ENCODE results near the gene CDS1. TPM values are rescaled to one million over a fixed set of nuclear protein-coding genes. Genes with fewer than 3 reads are reported as not detected.
A peak's percentile ranks its signal among the peaks of the same experiment; 100 is the strongest.

Gene CDS1
- total RNA-seq, 2 experiments from 2014 or later: 0.26 to 0.33 TPM

DNA sequence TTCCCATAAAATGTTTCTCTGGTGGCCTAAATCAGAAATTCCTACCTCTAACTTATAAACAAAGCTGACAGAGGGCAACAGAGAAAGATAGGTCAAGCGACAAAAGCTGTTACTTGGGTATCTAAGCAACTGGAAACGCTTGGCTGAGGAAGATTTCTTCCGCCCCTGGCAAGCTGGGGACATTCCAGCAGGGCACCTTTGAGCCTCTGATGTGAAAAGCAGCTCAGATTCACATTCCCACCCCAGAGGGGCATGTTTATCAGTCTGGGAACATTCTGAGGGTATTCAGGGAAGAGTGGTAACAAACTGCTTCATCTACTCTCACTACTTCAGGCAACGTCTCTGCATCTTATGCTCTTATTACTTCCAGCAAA is 3.5 kb upstream of the CDS1 start:
- no peak overlapping the region for H3K4me3 Mint-ChIP-seq
- peaks cover 9% of the 10 kb centered on the region for H3K4me1 Mint-ChIP-seq
- H3K9me3 Mint-ChIP-seq: no peaks in the 10 kb centered on the region
- DNase-seq (no peak), ATAC-seq (ENCODE audit: low read depth) (no peak)
- H3K36me3 Mint-ChIP-seq: no peaks in the 10 kb centered on the region
- no peak overlapping the region for H3K27ac Mint-ChIP-seq
- H3K27me3 Mint-ChIP-seq: peaks cover 34% of the 10 kb centered on the region
- POLR2A ChIA-PET: no interaction called here

- no peak overlapping the region for H3K27ac Mint-ChIP-seq
- DNase-seq (peak; percentile 89), ATAC-seq (ENCODE audit: low read depth) (peak; percentile 84)
- peaks cover 47% of the 10 kb centered on the region for H3K27me3 Mint-ChIP-seq
- peaks cover 10% of the 10 kb centered on the region for H3K4me1 Mint-ChIP-seq
- H3K36me3 Mint-ChIP-seq: no peaks in the 10 kb centered on the region
- peak overlapping the region; percentile 25 for H3K4me3 Mint-ChIP-seq
- POLR2A ChIA-PET: no interaction called here
- H3K9me3 Mint-ChIP-seq: peaks cover 1% of the 10 kb centered on the region
Observed at GRCh38 chr4:84582302-84582987, 482 bp upstream of the CDS1 start.

GRCh38 chr4:84583876-84584380 is 1.0 kb downstream of the CDS1 start:
- H3K9me3 Mint-ChIP-seq: peaks cover 2% of the 10 kb centered on the region
- peak overlapping the region; percentile 76 for H3K4me3 Mint-ChIP-seq
- no peak overlapping the region for H3K27ac Mint-ChIP-seq
- POLR2A ChIA-PET: no interaction called here
- H3K36me3 Mint-ChIP-seq: no peaks in the 10 kb centered on the region
- ATAC-seq (ENCODE audit: low read depth) (no peak), DNase-seq (no peak)
- peaks cover 10% of the 10 kb centered on the region for H3K4me1 Mint-ChIP-seq
- H3K27me3 Mint-ChIP-seq: peaks cover 43% of the 10 kb centered on the region

DNA sequence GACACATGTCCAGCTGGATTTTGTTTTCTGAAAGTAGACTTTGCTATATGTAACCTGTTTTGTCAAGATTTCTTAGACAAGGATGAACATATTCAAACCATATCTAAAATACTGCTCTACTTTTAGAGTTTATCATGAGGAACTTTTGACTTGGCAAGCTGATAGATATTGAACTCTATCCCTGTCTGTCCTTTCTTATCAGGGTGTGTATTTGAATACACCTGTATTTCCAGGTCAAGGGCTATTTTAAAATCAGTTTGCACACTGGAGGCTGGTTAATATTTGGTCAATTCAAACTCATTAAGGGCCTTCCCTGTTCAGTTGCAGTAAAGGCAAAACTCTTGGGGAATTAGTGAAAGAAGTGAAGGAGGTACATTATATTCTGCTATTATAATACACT is 2.3 kb downstream of the CDS1 start:
- POLR2A ChIA-PET: no interaction called here
- no peak overlapping the region for H3K4me3 Mint-ChIP-seq
- peaks cover 41% of the 10 kb centered on the region for H3K27me3 Mint-ChIP-seq
- ATAC-seq (ENCODE audit: low read depth): no peak
- H3K4me1 Mint-ChIP-seq: peaks cover 10% of the 10 kb centered on the region
- no peaks in the 10 kb centered on the region for H3K36me3 Mint-ChIP-seq
- no peak overlapping the region for H3K27ac Mint-ChIP-seq
- DNase-seq: no peak
- H3K9me3 Mint-ChIP-seq: peaks cover 2% of the 10 kb centered on the region

DNA sequence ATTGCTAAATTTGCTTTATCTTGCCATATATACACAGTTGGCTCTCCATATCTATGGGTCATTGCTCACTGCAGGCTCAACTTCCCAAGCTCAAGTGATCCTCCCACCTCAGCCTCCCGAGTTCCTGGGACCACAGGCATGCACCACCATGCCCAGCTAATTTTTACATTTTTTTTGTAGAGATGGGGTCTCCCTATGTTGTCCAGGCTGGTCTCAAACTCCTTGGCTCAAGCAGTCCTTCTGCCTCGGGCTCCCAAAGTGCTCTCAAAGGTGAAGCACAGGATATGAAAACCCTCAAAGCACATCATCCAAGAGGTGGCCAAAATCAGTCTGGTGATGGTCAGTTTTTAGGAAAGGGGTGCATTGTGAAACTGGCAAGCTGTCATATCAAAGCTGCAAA is 11.8 kb downstream of the CDS1 start:
- H3K4me1 Mint-ChIP-seq: no peaks in the 10 kb centered on the region

DNA sequence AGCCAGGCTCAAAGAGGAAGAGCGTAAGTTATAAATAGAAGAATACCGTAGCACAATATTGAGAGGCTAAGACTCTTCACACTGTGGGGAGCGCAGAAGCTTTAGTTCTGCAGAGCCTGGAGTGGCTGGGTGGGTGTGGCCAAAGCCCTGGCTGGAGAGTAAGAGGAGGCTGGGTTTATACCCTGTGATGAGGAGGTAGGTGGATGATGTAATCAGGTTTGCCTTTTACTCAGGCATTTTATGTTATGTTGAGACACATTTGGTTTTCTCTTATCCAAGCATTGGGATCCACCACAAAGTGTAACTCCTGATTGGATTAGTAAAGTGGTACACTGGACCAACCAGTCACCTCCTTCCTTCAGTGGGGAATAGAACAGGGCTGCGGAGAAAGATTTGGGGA is 13.9 kb downstream of the CDS1 start:
- POLR2A ChIA-PET: no interaction called here
- Mint-ChIP-seq H3K36me3 (no peaks in the 10 kb centered on the region), H3K4me1 (no peaks in the 10 kb centered on the region), H3K27me3 (peaks cover 3% of the 10 kb centered on the region), H3K27ac (no peak overlapping the region), H3K4me3 (no peak overlapping the region), H3K9me3 (peaks cover 1% of the 10 kb centered on the region)
- no peak for ATAC-seq (ENCODE audit: low read depth)
- DNase-seq: no peak

More for the DNA sequence above, 11.8 kb downstream of the CDS1 start:
- no peak overlapping the region for H3K4me3 Mint-ChIP-seq
- no peak overlapping the region for H3K27ac Mint-ChIP-seq
- no peaks in the 10 kb centered on the region for H3K9me3 Mint-ChIP-seq
- no peaks in the 10 kb centered on the region for H3K36me3 Mint-ChIP-seq
- peaks cover 3% of the 10 kb centered on the region for H3K27me3 Mint-ChIP-seq
- no peak for ATAC-seq (ENCODE audit: low read depth)
- POLR2A ChIA-PET: no interaction called here
- no peak for DNase-seq

- Mint-ChIP-seq H3K9me3 (peaks cover 1% of the 10 kb centered on the region), H3K27me3 (peaks cover 2% of the 10 kb centered on the region), H3K4me3 (no peak overlapping the region), H3K36me3 (no peaks in the 10 kb centered on the region), H3K27ac (no peak overlapping the region), H3K4me1 (no peaks in the 10 kb centered on the region)
- POLR2A ChIA-PET: no interaction called here
- DNase-seq: no peak
- ATAC-seq (ENCODE audit: low read depth): no peak
Observed at GRCh38 chr4:84597450-84597849, 14.5 kb downstream of the CDS1 start.

DNA sequence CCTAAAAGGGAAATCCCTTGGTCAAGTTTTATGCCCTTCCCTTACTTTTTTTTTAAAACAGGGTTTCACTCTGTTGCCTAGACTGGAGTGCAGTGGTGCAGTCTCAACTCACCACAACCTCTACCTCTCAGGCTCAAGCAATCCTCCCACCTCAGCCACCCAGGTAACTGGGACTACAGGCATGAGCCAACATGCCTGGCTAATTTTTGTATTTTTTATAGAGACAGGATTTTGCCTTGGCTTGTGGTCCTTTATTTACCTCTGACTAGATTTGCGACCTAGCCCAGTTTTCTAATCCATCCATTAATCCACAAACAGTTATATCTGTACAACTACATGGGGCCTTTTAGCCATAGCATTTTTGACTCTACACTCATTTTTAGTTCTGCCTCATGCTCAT is 23.7 kb downstream of the CDS1 start:
- no peak for ATAC-seq (ENCODE audit: low read depth)
- H3K4me3 Mint-ChIP-seq: no peak overlapping the region
- POLR2A ChIA-PET: no interaction called here
- DNase-seq: no peak
- peaks cover 2% of the 10 kb centered on the region for H3K9me3 Mint-ChIP-seq
- no peak overlapping the region for H3K27ac Mint-ChIP-seq
- peaks cover 4% of the 10 kb centered on the region for H3K27me3 Mint-ChIP-seq
- no peaks in the 10 kb centered on the region for H3K4me1 Mint-ChIP-seq
- no peaks in the 10 kb centered on the region for H3K36me3 Mint-ChIP-seq

DNA sequence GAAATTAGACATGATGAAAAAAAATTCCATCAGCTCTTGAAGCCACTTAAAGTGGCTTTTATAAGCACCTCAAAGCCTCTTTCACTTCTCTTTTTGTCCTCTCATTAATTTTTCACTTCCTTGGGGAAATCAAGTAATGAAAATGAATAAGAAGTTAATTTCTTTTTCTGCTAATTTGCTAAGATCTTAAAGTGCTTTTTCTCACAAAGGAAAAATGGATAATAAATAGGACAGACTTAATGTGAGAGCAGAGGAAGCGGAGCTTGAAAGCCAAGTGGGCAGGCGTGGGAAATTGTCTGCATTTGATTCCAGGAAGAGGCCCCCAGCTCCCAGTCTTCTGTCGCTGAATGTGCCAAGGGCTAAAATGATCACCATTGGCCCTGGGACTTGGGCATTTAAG is 28.6 kb downstream of the CDS1 start:
- H3K27me3 Mint-ChIP-seq: peaks cover 4% of the 10 kb centered on the region
- ATAC-seq (ENCODE audit: low read depth) (no peak), DNase-seq (no peak)
- H3K9me3 Mint-ChIP-seq: peaks cover 2% of the 10 kb centered on the region
- H3K4me3 Mint-ChIP-seq: no peak overlapping the region
- POLR2A ChIA-PET: no interaction called here
- no peaks in the 10 kb centered on the region for H3K36me3 Mint-ChIP-seq
- H3K4me1 Mint-ChIP-seq: no peaks in the 10 kb centered on the region
- H3K27ac Mint-ChIP-seq: no peak overlapping the region

DNA sequence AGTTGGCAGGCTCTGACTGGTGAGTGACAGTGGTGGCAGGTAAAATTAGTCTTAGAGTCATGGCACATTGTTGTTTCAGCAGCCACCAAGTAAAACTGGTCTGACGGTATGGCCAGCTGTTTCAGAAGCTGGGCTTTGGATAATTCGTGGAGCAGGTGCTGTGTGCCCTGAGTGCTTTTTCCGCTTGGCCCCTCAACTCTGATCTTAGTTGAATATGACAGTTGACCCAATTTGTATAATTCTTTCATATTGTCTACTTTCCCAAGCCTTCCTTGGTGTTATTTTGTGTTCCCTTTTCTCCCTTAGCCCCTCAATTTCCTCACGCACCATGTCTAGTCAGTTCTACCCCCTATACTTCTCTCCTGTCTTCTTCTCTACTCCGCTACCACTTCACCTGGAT is 32.0 kb downstream of the CDS1 start:
- POLR2A ChIA-PET: no interaction called here
- no peak overlapping the region for H3K27ac Mint-ChIP-seq
- ATAC-seq (ENCODE audit: low read depth): no peak
- H3K36me3 Mint-ChIP-seq: no peaks in the 10 kb centered on the region
- H3K9me3 Mint-ChIP-seq: no peaks in the 10 kb centered on the region
- H3K4me3 Mint-ChIP-seq: no peak overlapping the region
- no peaks in the 10 kb centered on the region for H3K4me1 Mint-ChIP-seq
- peaks cover 2% of the 10 kb centered on the region for H3K27me3 Mint-ChIP-seq
- no peak for DNase-seq

DNA sequence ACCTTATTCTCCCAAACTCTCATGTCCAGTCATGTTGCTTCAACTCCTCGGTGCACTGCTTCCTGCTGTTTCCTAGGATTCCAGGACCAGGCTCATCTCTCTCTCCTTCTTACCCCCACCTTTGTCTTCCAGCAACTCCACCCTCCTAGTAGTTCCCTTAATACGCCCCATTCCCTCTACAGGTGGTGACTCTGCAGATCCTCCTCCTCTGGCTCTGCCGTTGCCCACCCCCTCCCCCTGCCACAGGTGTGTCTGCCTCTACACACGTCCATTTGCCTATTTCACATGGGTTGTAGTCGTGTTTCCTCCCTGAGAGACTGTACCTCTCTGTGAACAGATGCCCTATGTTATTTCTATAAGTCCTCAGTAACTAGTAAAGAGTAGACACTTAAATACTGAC is 32.4 kb downstream of the CDS1 start:
- H3K4me1 Mint-ChIP-seq: no peaks in the 10 kb centered on the region
- ATAC-seq (ENCODE audit: low read depth) (no peak), DNase-seq (no peak)
- peaks cover 2% of the 10 kb centered on the region for H3K27me3 Mint-ChIP-seq
- no peaks in the 10 kb centered on the region for H3K36me3 Mint-ChIP-seq
- H3K9me3 Mint-ChIP-seq: no peaks in the 10 kb centered on the region
- POLR2A ChIA-PET: no interaction called here
- H3K4me3 Mint-ChIP-seq: no peak overlapping the region
- H3K27ac Mint-ChIP-seq: no peak overlapping the region

DNA sequence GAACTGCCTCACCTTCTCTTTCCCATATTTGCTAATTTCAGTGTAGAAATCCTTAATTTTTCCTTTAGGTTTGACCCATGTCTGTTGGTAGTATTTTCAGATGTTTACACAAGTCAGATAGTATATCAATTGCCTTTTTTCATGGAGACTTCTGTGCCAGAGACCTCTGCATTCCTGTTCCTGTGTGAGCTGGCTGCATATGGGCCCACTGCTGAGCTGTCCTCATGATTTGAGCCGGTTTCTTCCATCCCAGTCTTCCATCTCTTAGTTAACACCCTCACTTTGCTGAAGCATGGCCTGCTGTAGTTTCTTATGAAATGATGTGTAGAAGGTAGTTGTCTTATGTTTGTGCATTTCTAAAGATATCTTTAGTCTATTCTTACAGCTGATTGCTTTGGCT is 40.0 kb downstream of the CDS1 start:
- Mint-ChIP-seq H3K4me1 (no peaks in the 10 kb centered on the region), H3K4me3 (no peak overlapping the region), H3K27ac (no peak overlapping the region), H3K36me3 (no peaks in the 10 kb centered on the region), H3K9me3 (no peaks in the 10 kb centered on the region), H3K27me3 (no peaks in the 10 kb centered on the region)
- DNase-seq (no peak), ATAC-seq (ENCODE audit: low read depth) (no peak)
- POLR2A ChIA-PET: interaction anchor here (0.6 kb wide), 1 partner anchor 11 kb away, joined by 3 read pairs; no protein-coding TSS in a partner anchor

GRCh38 chr4:84623661-84624060 is 40.7 kb downstream of the CDS1 start:
- Mint-ChIP-seq H3K27ac (no peak overlapping the region), H3K9me3 (no peaks in the 10 kb centered on the region), H3K36me3 (no peaks in the 10 kb centered on the region), H3K4me1 (no peaks in the 10 kb centered on the region), H3K27me3 (no peaks in the 10 kb centered on the region), H3K4me3 (no peak overlapping the region)
- no peak for ATAC-seq (ENCODE audit: low read depth)
- POLR2A ChIA-PET: no interaction called here
- no peak for DNase-seq

- no peak overlapping the region for H3K4me3 Mint-ChIP-seq
- POLR2A ChIA-PET: no interaction called here
- H3K4me1 Mint-ChIP-seq: no peaks in the 10 kb centered on the region
- H3K27me3 Mint-ChIP-seq: no peaks in the 10 kb centered on the region
- no peak for DNase-seq
- no peak overlapping the region for H3K27ac Mint-ChIP-seq
- no peaks in the 10 kb centered on the region for H3K9me3 Mint-ChIP-seq
- H3K36me3 Mint-ChIP-seq: no peaks in the 10 kb centered on the region
- ATAC-seq (ENCODE audit: low read depth): no peak
Observed at GRCh38 chr4:84626673-84627072, 43.7 kb downstream of the CDS1 start.

DNA sequence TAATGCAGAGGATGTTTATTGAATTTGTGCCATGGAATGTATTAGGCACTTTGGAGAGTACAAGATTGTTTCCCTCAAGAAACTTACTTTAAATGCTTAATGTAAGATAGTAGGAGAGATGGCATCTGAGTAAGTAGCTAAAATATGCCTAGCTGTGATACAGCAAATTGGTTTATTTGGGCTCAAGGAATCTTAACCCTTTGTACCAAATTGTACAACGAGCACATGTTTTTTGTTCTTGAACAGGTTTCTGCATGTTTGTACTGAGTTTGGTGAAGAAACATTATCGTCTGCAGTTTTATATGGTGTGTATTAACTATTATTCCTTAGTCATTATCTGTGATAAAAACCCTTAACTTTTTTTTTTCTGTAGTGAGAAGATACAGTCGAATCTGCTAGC is 48.6 kb downstream of the CDS1 start:
- H3K27me3 Mint-ChIP-seq: peaks cover 2% of the 10 kb centered on the region
- DNase-seq (no peak), ATAC-seq (ENCODE audit: low read depth) (no peak)
- POLR2A ChIA-PET: no interaction called here
- no peaks in the 10 kb centered on the region for H3K9me3 Mint-ChIP-seq
- H3K4me3 Mint-ChIP-seq: no peak overlapping the region
- no peaks in the 10 kb centered on the region for H3K4me1 Mint-ChIP-seq
- peaks cover 1% of the 10 kb centered on the region for H3K36me3 Mint-ChIP-seq
- H3K27ac Mint-ChIP-seq: no peak overlapping the region

All from activated naive CD8-positive, alpha-beta T cell treated with anti-CD3 and anti-CD28 coated beads, Interleukin-2, amount 10 ng/mL, durations not matched to agents 7 days and 5 days (primary cell).